Right lobe of liver (tissue), 4 donors: ENCODE measurements around the gene HMGCS2.

Experiments used
- CTCF ChIP-seq, 4 donors: fragments of 200-600 bp in 3 of 4; fragments of 450-650 bp in 1 of 4; IDR thresholded peaks; one replicate each; pipeline versions ENCODE4 v1.5.1 to v1.8.0; 2016 to 2022; ENCODE audit warnings: antibody characterized with exemption in 4 of 4, mild to moderate bottlenecking in 2 of 4
- POLR2A ChIP-seq: fragments of 450-650 bp; IDR thresholded peaks from one replicate; pipeline ENCODE4 v1.6.1; 2017; ENCODE audit warnings: antibody characterized with exemption, mild to moderate bottlenecking
- donor health status: DM: no; HTN: no; CAD: no.
- donor health status: DM: no; HTN: no; CAD: no.
- donor health status: DM: no; HTN: yes; CAD: no.

GRCh38 chr1:119715542-119715941 lies 53.2 kb downstream of the HMGCS2 start:
- TF ChIP-seq CTCF (IDR thresholded peaks at IDR 0.05) (no peak), POLR2A (no peak)
